PC-3 (cell line): ENCODE measurements around the gene PCDHB5.
"Not testable (repeated sequence)": the region's sequence is repeated elsewhere in the genome, so short reads cannot be mapped to it uniquely, and the experiment has no call there.

Source experiments
- CTCF ChIP-seq: fragments of 300-600 bp; sonication (generic); conservative IDR thresholded peaks from 2 replicates; pipeline ENCODE4 v1.5.1; 2017; ENCODE audit warnings: antibody characterized with exemption, low read depth, mild to moderate bottlenecking, low read length
- EZH2 ChIP-seq: fragments of 300-600 bp; sonication (generic); IDR thresholded peaks from one replicate; pipeline ENCODE4 v1.6.1; 2017; ENCODE audit warnings: antibody characterized with exemption, mild to moderate bottlenecking, low read length; ENCODE audit not compliant: unreplicated experiment
- EZH2phosphoT487 ChIP-seq: fragments of 300-600 bp; sonication (generic); IDR thresholded peaks from 2 replicates; pipeline ENCODE4 v1.6.1; 2018; ENCODE audit warnings: mild to moderate bottlenecking, antibody characterized with exemption, low read length, borderline replicate concordance

GRCh38 chr5:141123396-141124135 lies 11.4 kb upstream of the PCDHB5 start:
- not testable (repeated sequence) for TF ChIP-seq CTCF, EZH2, EZH2phosphoT487
